Left ventricle myocardium inferior (tissue), 1 donor: ENCODE measurements around the gene STK32C. TPM values are rescaled to one million over a fixed set of nuclear protein-coding genes. Genes with fewer than 3 reads are reported as not detected.
A peak's percentile ranks its signal among the peaks of the same experiment; 100 is the strongest.
"Not testable (repeated sequence)": the region's sequence is repeated elsewhere in the genome, so short reads cannot be mapped to it uniquely, and the experiment has no call there.

ENCODE experiments used
- DNase-seq: peaks from one replicate; pipeline ENCODE4 v3.0.0-alpha.2; 2020
- H3K27ac ChIP-seq: fragments of 200-600 bp; replicated peaks from 2 replicates; pipeline ENCODE4 v1.8.0; 2021
- H3K27me3 ChIP-seq: fragments of 200-600 bp; 2 replicates; pipeline ENCODE4 v1.8.0; 2021; ENCODE audit warnings: low read depth
- H3K36me3 ChIP-seq: fragments of 200-600 bp; 2 replicates; pipeline ENCODE4 v1.8.0; 2021
- H3K4me1 ChIP-seq: fragments of 200-600 bp; 2 replicates; pipeline ENCODE4 v1.8.0; 2021
- H3K4me3 ChIP-seq: fragments of 200-600 bp; 2 replicates; pipeline ENCODE4 v1.8.0; 2021; ENCODE audit warnings: mild to moderate bottlenecking, moderate library complexity
- H3K9me3 ChIP-seq: fragments of 200-600 bp; replicated peaks from 2 replicates; pipeline ENCODE4 v1.8.0; 2021
- CTCF ChIP-seq: fragments of 200-600 bp; IDR thresholded peaks from 2 replicates; pipeline ENCODE4 v1.8.0; 2021; ENCODE audit warnings: antibody characterized with exemption, mild to moderate bottlenecking, borderline replicate concordance
- intact Hi-C: fragments of 100-400 bp; cut with micrococcal nuclease; formaldehyde crosslinking; loops from one replicate; pipeline ENCODE4 v1.11.0; 2022
- total RNA-seq: library from RNA; stranded (reverse); fragmentation: NEBNext Ultra II Directional; extraction: Animal tissue kit (Norgen Biotek cat#: 25700); gene quantifications from one replicate; pipeline ENCODE4 v1.2.1, GENCODE V29; 2021
- donor health status: DM: no; HTN: yes; CAD: no; lungs with severe emphysema.

Gene STK32C
- total RNA-seq, 1 donor from 2014 or later, result 4.4 TPM

- Histone ChIP-seq H3K27ac (no peak overlapping the region), H3K27me3 (no peaks in the 10 kb centered on the region), H3K9me3 (no peaks in the 10 kb centered on the region), H3K4me3 (no peak overlapping the region), H3K4me1 (peaks cover 25% of the 10 kb centered on the region), H3K36me3 (peaks cover 13% of the 10 kb centered on the region)
- no peak for DNase-seq
- intact Hi-C loops, result no loop called here
- no peak for TF ChIP-seq CTCF
Observed at GRCh38 chr10:132164761-132165278, 142.9 kb downstream of the STK32C start.

- Histone ChIP-seq H3K4me3 (peak overlapping the region; percentile 37), H3K9me3 (no peaks in the 10 kb centered on the region), H3K27ac (peak overlapping the region; percentile 64), H3K4me1 (peaks cover 25% of the 10 kb centered on the region), H3K36me3 (peaks cover 12% of the 10 kb centered on the region), H3K27me3 (no peaks in the 10 kb centered on the region)
- TF ChIP-seq CTCF, result no peak
- DNase-seq, result no peak
- intact Hi-C loops, result no loop called here
Observed at GRCh38 chr10:132163826-132164515, 143.8 kb downstream of the STK32C start.

GRCh38 chr10:132163278-132163765 lies 144.4 kb downstream of the STK32C start:
- no peak for DNase-seq
- Histone ChIP-seq H3K27me3 (no peaks in the 10 kb centered on the region), H3K9me3 (no peaks in the 10 kb centered on the region), H3K36me3 (peaks cover 5% of the 10 kb centered on the region), H3K27ac (peak overlapping the region; percentile 64), H3K4me1 (peaks cover 25% of the 10 kb centered on the region), H3K4me3 (peak overlapping the region; percentile 37)
- TF ChIP-seq CTCF, result peak; percentile 33
- intact Hi-C loops, result no loop called here

- Histone ChIP-seq H3K4me3 (peak overlapping the region; percentile 37), H3K27ac (peak overlapping the region; percentile 64), H3K4me1 (peaks cover 25% of the 10 kb centered on the region), H3K9me3 (no peaks in the 10 kb centered on the region), H3K27me3 (no peaks in the 10 kb centered on the region), H3K36me3 (peaks cover 5% of the 10 kb centered on the region)
- peak; percentile 55 for DNase-seq
- no peak for TF ChIP-seq CTCF
- intact Hi-C loops, result no loop called here
Observed at GRCh38 chr10:132162590-132163277, 145.0 kb downstream of the STK32C start.

GRCh38 chr10:132162021-132162531 lies 145.7 kb downstream of the STK32C start:
- TF ChIP-seq CTCF, result no peak
- intact Hi-C loops, result no loop called here
- H3K36me3 ChIP-seq, result peaks cover under 1% of the 10 kb centered on the region
- H3K27ac ChIP-seq, result peak overlapping the region; percentile 64
- no peak for DNase-seq
- peaks cover 25% of the 10 kb centered on the region for H3K4me1 ChIP-seq
- no peaks in the 10 kb centered on the region for H3K27me3 ChIP-seq
- no peak overlapping the region for H3K4me3 ChIP-seq
- H3K9me3 ChIP-seq, result no peaks in the 10 kb centered on the region

GRCh38 chr10:132160834-132161622 lies 146.7 kb downstream of the STK32C start:
- peaks cover 25% of the 10 kb centered on the region for H3K4me1 ChIP-seq
- H3K27ac ChIP-seq, H3K36me3 ChIP-seq, DNase-seq, H3K9me3 ChIP-seq, intact Hi-C loops, H3K4me3 ChIP-seq, H3K27me3 ChIP-seq: not testable (repeated sequence)

GRCh38 chr10:132160231-132160630 lies 147.5 kb downstream of the STK32C start:
- H3K4me1 ChIP-seq, result peaks cover 25% of the 10 kb centered on the region
- H3K27me3 ChIP-seq, DNase-seq, H3K9me3 ChIP-seq, intact Hi-C loops, H3K4me3 ChIP-seq, H3K36me3 ChIP-seq, H3K27ac ChIP-seq: not testable (repeated sequence)
